ENCODE data around the gene GPLD1. TPM values are rescaled to one million over a fixed set of nuclear protein-coding genes. Genes with fewer than 3 reads are reported as not detected.

The GPLD1 gene
- total and polyA plus RNA-seq, 9 of the 15 experiments (the other 6 are each of a cell fraction or from before 2014, with no cell fraction given) = 0.11 to 1.3 (median 0.82) TPM

DNA sequence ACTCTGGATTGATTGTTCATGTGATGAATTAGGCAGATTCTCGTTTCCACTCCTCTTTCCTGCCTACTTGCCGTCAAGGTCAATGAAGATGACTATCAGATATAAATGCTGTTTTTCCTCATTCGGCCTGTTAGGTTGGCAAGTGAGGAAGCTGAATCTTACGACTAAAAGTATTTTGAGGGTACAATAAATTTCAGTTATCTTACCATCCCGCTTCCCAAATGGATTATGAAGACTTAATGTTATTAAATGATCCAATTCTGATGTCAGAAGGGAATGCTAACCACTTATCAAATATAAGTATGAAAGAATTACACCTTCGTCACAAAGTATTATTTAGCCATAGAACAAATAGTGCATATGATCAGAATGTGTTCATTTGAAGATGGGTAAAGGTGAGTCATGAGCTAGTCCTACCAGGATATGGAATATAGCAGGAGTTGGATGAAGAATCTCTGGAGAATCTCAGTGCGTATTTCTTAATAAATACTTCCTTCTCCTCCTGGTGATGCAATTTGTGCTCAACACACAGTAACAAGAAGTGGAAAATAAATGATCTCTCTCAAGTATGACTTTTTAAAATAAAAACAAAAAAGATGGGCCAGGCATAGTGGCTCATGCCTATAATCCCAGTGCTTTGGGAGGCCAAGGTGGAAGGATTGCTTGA, 4.6 kb downstream of the GPLD1 start:
- no peaks in the 10 kb centered on the region; a peak in 1 of 5 replicates for H3K27me3 ChIP-seq (ENCODE audit: control insufficient read depth in 2 of 2, insufficient read depth in 2 of 2, low read length in 2 of 2)
- FAIRE-seq (no peak), DNase-seq (ENCODE audit: extremely low read depth in 1 of 4, low spot score in 3 of 4) (no peak), ATAC-seq (no peak)
- in situ Hi-C loops (cut with MboI) = no loop called here
- no peaks in the 10 kb centered on the region for H4K20me1 ChIP-seq (replicated peaks; ENCODE audit: control insufficient read depth, insufficient read depth, low read length)
- H3K79me2 ChIP-seq (ENCODE audit: control insufficient read depth, insufficient read depth, low read length) = no peaks in the 10 kb centered on the region
- H3K27ac ChIP-seq (ENCODE audit: extremely low read depth, low read depth, low read length) = no peak overlapping the region
- CTCF ChIA-PET (ENCODE audit: low intra/inter-chr PET ratio) = no interaction called here
- no TSS peak for BruUV-seq (replicated peaks)
- no peaks in the 10 kb centered on the region for H3K4me1 ChIP-seq (replicated peaks in 1 of 2; ENCODE audit: control insufficient read depth in 2 of 2, insufficient read depth in 2 of 2, low read length in 2 of 2)
- H2AFZ ChIP-seq (ENCODE audit: low read depth, low read length) = no peak overlapping the region
- H3K9ac ChIP-seq (ENCODE audit: insufficient read depth in 1 of 2, low read depth in 2 of 2, low read length in 2 of 2) = no peak overlapping the region
- H3K36me3 ChIP-seq (ENCODE audit: control insufficient read depth, insufficient read depth, low read length) = no peaks in the 10 kb centered on the region
- H3K9me1 ChIP-seq (ENCODE audit: control insufficient read depth, insufficient read depth, low read length) = no peaks in the 10 kb centered on the region
- WGBS (ENCODE audit: insufficient coverage, low coverage, missing lambda C conversion rate) = 52% methylated on average over 7 of the region's 7 CpGs
- no peak overlapping the region for H3K4me2 ChIP-seq (ENCODE audit: insufficient read depth, low read length)
- POLR2A ChIA-PET = interaction anchor here (2.4 kb wide), 1 partner anchor 9 kb away, joined by 7 read pairs; the partner anchor contains the start of gene ALDH5A1
- no peak overlapping the region for H3K4me3 ChIP-seq
- intact Hi-C loops (cut with micrococcal nuclease) = no loop called here
- H3K9me3 ChIP-seq (replicated peaks; ENCODE audit: control insufficient read depth, insufficient read depth, low read depth, low read length) = 0 out of 2 replicates have a peak, but pooled peaks cover 1% of the 10 kb centered on the region
- TF ChIP-seq, protein P1, sequence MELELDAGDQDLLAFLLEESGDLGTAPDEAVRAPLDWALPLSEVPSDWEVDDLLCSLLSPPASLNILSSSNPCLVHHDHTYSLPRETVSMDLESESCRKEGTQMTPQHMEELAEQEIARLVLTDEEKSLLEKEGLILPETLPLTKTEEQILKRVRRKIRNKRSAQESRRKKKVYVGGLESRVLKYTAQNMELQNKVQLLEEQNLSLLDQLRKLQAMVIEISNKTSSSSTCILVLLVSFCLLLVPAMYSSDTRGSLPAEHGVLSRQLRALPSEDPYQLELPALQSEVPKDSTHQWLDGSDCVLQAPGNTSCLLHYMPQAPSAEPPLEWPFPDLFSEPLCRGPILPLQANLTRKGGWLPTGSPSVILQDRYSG (tag; conservative IDR thresholded peaks at IDR 0.05; ENCODE audit: low read depth) = no peak
- TF ChIP-seq, protein P2, sequence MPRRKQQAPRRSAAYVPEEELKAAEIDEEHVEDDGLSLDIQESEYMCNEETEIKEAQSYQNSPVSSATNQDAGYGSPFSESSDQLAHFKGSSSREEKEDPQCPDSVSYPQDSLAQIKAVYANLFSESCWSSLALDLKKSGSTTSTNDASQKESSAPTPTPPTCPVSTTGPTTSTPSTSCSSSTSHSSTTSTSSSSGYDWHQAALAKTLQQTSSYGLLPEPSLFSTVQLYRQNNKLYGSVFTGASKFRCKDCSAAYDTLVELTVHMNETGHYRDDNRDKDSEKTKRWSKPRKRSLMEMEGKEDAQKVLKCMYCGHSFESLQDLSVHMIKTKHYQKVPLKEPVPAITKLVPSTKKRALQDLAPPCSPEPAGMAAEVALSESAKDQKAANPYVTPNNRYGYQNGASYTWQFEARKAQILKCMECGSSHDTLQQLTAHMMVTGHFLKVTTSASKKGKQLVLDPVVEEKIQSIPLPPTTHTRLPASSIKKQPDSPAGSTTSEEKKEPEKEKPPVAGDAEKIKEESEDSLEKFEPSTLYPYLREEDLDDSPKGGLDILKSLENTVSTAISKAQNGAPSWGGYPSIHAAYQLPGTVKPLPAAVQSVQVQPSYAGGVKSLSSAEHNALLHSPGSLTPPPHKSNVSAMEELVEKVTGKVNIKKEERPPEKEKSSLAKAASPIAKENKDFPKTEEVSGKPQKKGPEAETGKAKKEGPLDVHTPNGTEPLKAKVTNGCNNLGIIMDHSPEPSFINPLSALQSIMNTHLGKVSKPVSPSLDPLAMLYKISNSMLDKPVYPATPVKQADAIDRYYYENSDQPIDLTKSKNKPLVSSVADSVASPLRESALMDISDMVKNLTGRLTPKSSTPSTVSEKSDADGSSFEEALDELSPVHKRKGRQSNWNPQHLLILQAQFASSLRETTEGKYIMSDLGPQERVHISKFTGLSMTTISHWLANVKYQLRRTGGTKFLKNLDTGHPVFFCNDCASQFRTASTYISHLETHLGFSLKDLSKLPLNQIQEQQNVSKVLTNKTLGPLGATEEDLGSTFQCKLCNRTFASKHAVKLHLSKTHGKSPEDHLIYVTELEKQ (CRISPR knock-in tag; IDR thresholded peaks at IDR 0.05) = no peak
- TF ChIP-seq SIN3A (IDR thresholded peaks at IDR 0.05; ENCODE audit: borderline replicate concordance in 2 of 2, control insufficient read depth in 1 of 2, low read depth in 2 of 2, low read length in 2 of 2) (no peak), ZC3H11A (IDR thresholded peaks at IDR 0.05; ENCODE audit: low read depth, low read length) (no peak), CEBPG (CRISPR knock-in tag; IDR thresholded peaks at IDR 0.05) (no peak), CEBPG (tag; conservative IDR thresholded peaks at IDR 0.05 in 1 of 2, IDR thresholded peaks at IDR 0.05 in 1 of 2) (peak in 1 of 2 experiments; percentile 65; a peak in 2 of 4 replicates), ATF3 (IDR thresholded peaks at IDR 0.05) (peak; percentile 56), ATF3 (CRISPR knock-in tag; conservative IDR thresholded peaks at IDR 0.05) (no peak), ZNF212 (CRISPR knock-in tag; IDR thresholded peaks at IDR 0.05) (no peak), HLTF (IDR thresholded peaks at IDR 0.05) (no peak), EP400 (IDR thresholded peaks at IDR 0.05) (no peak), ZNF408 (CRISPR knock-in tag; IDR thresholded peaks at IDR 0.05; ENCODE audit: low read depth) (no peak), GABPA (tag; conservative IDR thresholded peaks at IDR 0.05; ENCODE audit: low read depth) (no peak), ZNF184 (CRISPR knock-in tag; IDR thresholded peaks at IDR 0.05) (no peak), CXXC5 (CRISPR knock-in tag; IDR thresholded peaks at IDR 0.05) (no peak)
